KMS-11 (cell line): ENCODE measurements around the gene SHISA4.

Source experiments
- H2AFZ ChIP-seq: fragments of 200-600 bp; sonication (generic); 2 replicates; pipeline ENCODE4 v1.6.1; 2016; ENCODE audit warnings: antibody characterized with exemption, mixed run types, low read depth
- H3K27ac ChIP-seq: fragments of 200-600 bp; sonication (generic); 2 replicates; pipeline ENCODE4 v1.6.1; 2016; ENCODE audit warnings: mild to moderate bottlenecking, mixed run types
- H3K27me3 ChIP-seq: fragments of 200-600 bp; sonication (generic); 2 replicates; pipeline ENCODE4 v1.6.1; 2017; ENCODE audit warnings: mild to moderate bottlenecking, low read depth, mixed run types, moderate library complexity; ENCODE audit not compliant: insufficient read depth
- H3K36me3 ChIP-seq: fragments of 200-600 bp; sonication (generic); 2 replicates; pipeline ENCODE4 v1.6.1; 2017; ENCODE audit warnings: mild to moderate bottlenecking, mixed run types; ENCODE audit not compliant: insufficient read depth
- H3K4me1 ChIP-seq: fragments of 200-600 bp; sonication (generic); 2 replicates; pipeline ENCODE4 v1.6.1; 2016; ENCODE audit warnings: mild to moderate bottlenecking, low read depth, mixed run types; ENCODE audit not compliant: poor library complexity, severe bottlenecking
- H3K4me2 ChIP-seq: fragments of 200-600 bp; sonication (generic); 2 replicates; pipeline ENCODE4 v1.7.0; 2016; ENCODE audit warnings: mild to moderate bottlenecking, mixed run types
- H3K4me3 ChIP-seq: fragments of 200-600 bp; sonication (generic); IDR thresholded peaks from 2 replicates; pipeline ENCODE4 v1.6.1; 2017; ENCODE audit warnings: low read depth, low read length, mixed read lengths; ENCODE audit not compliant: insufficient read depth
- H3K79me2 ChIP-seq: fragments of 200-600 bp; sonication (generic); 2 replicates; pipeline ENCODE4 v1.6.1; 2016; ENCODE audit warnings: low read depth, mixed run types; ENCODE audit not compliant: insufficient read depth
- H3K9ac ChIP-seq: fragments of 200-600 bp; sonication (generic); 2 replicates; pipeline ENCODE4 v1.6.1; 2016; ENCODE audit warnings: mild to moderate bottlenecking, mixed run types
- H4K20me1 ChIP-seq: fragments of 200-600 bp; sonication (generic); 2 replicates; pipeline ENCODE4 v1.6.1; 2016; ENCODE audit warnings: mild to moderate bottlenecking, mixed run types; ENCODE audit not compliant: insufficient read depth
- CTCF ChIP-seq: fragments of 200-600 bp; sonication (generic); conservative IDR thresholded peaks from 2 replicates; pipeline ENCODE4 v1.6.1; 2017; ENCODE audit warnings: low read depth, mild to moderate bottlenecking, antibody characterized with exemption, low read length, moderate library complexity, mixed read lengths

Gene SHISA4

GRCh38 chr1:201861448-201861847, 27.2 kb upstream of the SHISA4 start:
- H3K36me3 ChIP-seq, result peaks cover 25% of the 10 kb centered on the region; the same call in 1 of the 2 replicates
- no peak for TF ChIP-seq CTCF
- H3K27me3 ChIP-seq, result no peaks in the 10 kb centered on the region
- H3K4me1 ChIP-seq, result peaks cover 38% of the 10 kb centered on the region
- no peak overlapping the region for H3K4me2 ChIP-seq
- no peak overlapping the region for H2AFZ ChIP-seq
- no peak overlapping the region for H3K4me3 ChIP-seq
- H3K9ac ChIP-seq, result no peak overlapping the region
- H4K20me1 ChIP-seq, result 0 out of 2 replicates have a peak, but pooled peaks cover 3% of the 10 kb centered on the region
- no peak overlapping the region for H3K27ac ChIP-seq
- no peaks in the 10 kb centered on the region for H3K79me2 ChIP-seq

GRCh38 chr1:201870397-201870796, 18.3 kb upstream of the SHISA4 start:
- H3K4me3 ChIP-seq, result no peak overlapping the region
- H4K20me1 ChIP-seq, result 0 out of 2 replicates have a peak, but pooled peaks cover 3% of the 10 kb centered on the region
- no peaks in the 10 kb centered on the region for H3K79me2 ChIP-seq
- H2AFZ ChIP-seq, result no peak overlapping the region
- no peak overlapping the region for H3K27ac ChIP-seq
- H3K27me3 ChIP-seq, result no peaks in the 10 kb centered on the region
- peaks cover 41% of the 10 kb centered on the region; the same call in 1 of the 2 replicates for H3K36me3 ChIP-seq
- peaks cover 10% of the 10 kb centered on the region for H3K4me1 ChIP-seq
- TF ChIP-seq CTCF, result no peak
- no peak overlapping the region for H3K9ac ChIP-seq
- H3K4me2 ChIP-seq, result no peak overlapping the region

GRCh38 chr1:201874672-201875071, 14.0 kb upstream of the SHISA4 start:
- Histone ChIP-seq H3K4me2 (no peak overlapping the region), H3K36me3 (peaks cover 20% of the 10 kb centered on the region; the same call in 1 of the 2 replicates), H3K27ac (no peak overlapping the region), H3K4me3 (no peak overlapping the region), H3K4me1 (no peaks in the 10 kb centered on the region), H2AFZ (no peak overlapping the region), H3K79me2 (no peaks in the 10 kb centered on the region), H3K27me3 (no peaks in the 10 kb centered on the region), H4K20me1 (no peaks in the 10 kb centered on the region), H3K9ac (no peak overlapping the region)
- no peak for TF ChIP-seq CTCF

GRCh38 chr1:201876148-201876818, 12.4 kb upstream of the SHISA4 start:
- Histone ChIP-seq H2AFZ (no peak overlapping the region), H3K36me3 (peaks cover 8% of the 10 kb centered on the region; the same call in 1 of the 2 replicates), H3K27ac (no peak overlapping the region), H3K79me2 (no peaks in the 10 kb centered on the region), H4K20me1 (no peaks in the 10 kb centered on the region), H3K4me2 (no peak overlapping the region), H3K9ac (no peak overlapping the region), H3K27me3 (no peaks in the 10 kb centered on the region), H3K4me1 (peaks cover 9% of the 10 kb centered on the region), H3K4me3 (no peak overlapping the region)
- peak; percentile 62 for TF ChIP-seq CTCF
